Measurements from ENCODE around the gene TPCN1. TPM values are rescaled to one million over a fixed set of nuclear protein-coding genes. Genes with fewer than 3 reads are reported as not detected.

Gene TPCN1
- total RNA-seq, 1 experiment from 2014 or later: 32.7 TPM

GRCh38 chr12:113310489-113310888 lies 89.2 kb downstream of the TPCN1 start (continued):
- TF ChIP-seq MXD4 (CRISPR knock-in tag; IDR thresholded peaks at IDR 0.05; ENCODE audit: borderline replicate concordance): no peak
- no peak for TF ChIP-seq ERG (CRISPR knock-in tag; IDR thresholded peaks at IDR 0.05)

GRCh38 chr12:113314121-113314529 lies 92.9 kb downstream of the TPCN1 start:
- POLR2A ChIA-PET: no interaction called here
- H3K9me3 Mint-ChIP-seq: peaks cover 17% of the 10 kb centered on the region
- no peaks in the 10 kb centered on the region for H3K27me3 Mint-ChIP-seq (ENCODE audit: low read depth)
- ATAC-seq (no peak), DNase-seq (ENCODE audit: low spot score) (no peak)
- H3K27ac Mint-ChIP-seq: peak overlapping the region; percentile 27; the same call in 1 of the 2 replicates
- no peak overlapping the region for H3K4me3 Mint-ChIP-seq
- TF ChIP-seq MYBL2 (CRISPR knock-in tag; IDR thresholded peaks at IDR 0.05): no peak
- CTCF ChIA-PET: no interaction called here
- no peaks in the 10 kb centered on the region for H3K4me1 Mint-ChIP-seq
- peaks cover 26% of the 10 kb centered on the region for H3K36me3 Mint-ChIP-seq

- ChIA-PET CTCF (interaction anchor here (0.6 to 2.3 kb wide), 4 partner anchors 44 to 206 kb away, joined by 3 to 13 read pairs (median 3); partner anchors contain the start of genes PLBD2 and SDS), POLR2A (no interaction called here)
- Mint-ChIP-seq H3K4me3 (no peak overlapping the region), H3K4me1 (no peaks in the 10 kb centered on the region), H3K27me3 (ENCODE audit: low read depth) (no peaks in the 10 kb centered on the region), H3K9me3 (peaks cover 16% of the 10 kb centered on the region), H3K36me3 (peaks cover 21% of the 10 kb centered on the region), H3K27ac (no peak overlapping the region; the same call in 1 of the 2 replicates)
- no peak for DNase-seq (ENCODE audit: low spot score)
- no peak for TF ChIP-seq AR (CRISPR knock-in tag; IDR thresholded peaks at IDR 0.05)
- no peak for TF ChIP-seq GTF2I (CRISPR knock-in tag; conservative IDR thresholded peaks at IDR 0.05)
- no peak for TF ChIP-seq ZNF121 (CRISPR knock-in tag; IDR thresholded peaks at IDR 0.05)
- TF ChIP-seq MAX (CRISPR knock-in tag; IDR thresholded peaks at IDR 0.05): no peak
- no peak for TF ChIP-seq STAT6 (CRISPR knock-in tag; conservative IDR thresholded peaks at IDR 0.05; ENCODE audit: low read depth)
- TF ChIP-seq FOXK1 (CRISPR knock-in tag; IDR thresholded peaks at IDR 0.05): no peak
- ATAC-seq: no peak
These were observed 94.1 kb downstream of the TPCN1 start for GRCh38 chr12:113315358-113315757.

- no peak for DNase-seq (ENCODE audit: low spot score)
- ChIA-PET CTCF (interaction anchor here (0.9 to 2.3 kb wide), 5 partner anchors 10 to 205 kb away, joined by 3 to 13 read pairs (median 4); partner anchors contain the start of gene PLBD2), POLR2A (no interaction called here)
- Mint-ChIP-seq H3K27me3 (ENCODE audit: low read depth) (no peaks in the 10 kb centered on the region), H3K27ac (no peak overlapping the region), H3K4me1 (no peaks in the 10 kb centered on the region), H3K9me3 (peaks cover 12% of the 10 kb centered on the region), H3K4me3 (no peak overlapping the region), H3K36me3 (peaks cover 16% of the 10 kb centered on the region)
- no peak for ATAC-seq
- TF ChIP-seq NR2C2 (CRISPR knock-in tag; IDR thresholded peaks at IDR 0.05) (no peak), ZNF232 (CRISPR knock-in tag; IDR thresholded peaks at IDR 0.05) (no peak), NFATC4 (CRISPR knock-in tag; IDR thresholded peaks at IDR 0.05) (no peak), GTF2I (CRISPR knock-in tag; conservative IDR thresholded peaks at IDR 0.05) (no peak), TEAD1 (CRISPR knock-in tag; IDR thresholded peaks at IDR 0.05) (no peak), ZNF532 (CRISPR knock-in tag; IDR thresholded peaks at IDR 0.05; ENCODE audit: borderline replicate concordance) (no peak), ZNF512 (CRISPR knock-in tag; IDR thresholded peaks at IDR 0.05; ENCODE audit: borderline replicate concordance) (no peak)
These were observed 94.9 kb downstream of the TPCN1 start for GRCh38 chr12:113316155-113316554.
